Neural cell (in vitro differentiated cells): Measurements from ENCODE around the gene CTXND2.

ENCODE experiments used
- EP300 ChIP-seq: fragments of 450-650 bp; conservative IDR thresholded peaks from 2 replicates; pipeline ENCODE4 v1.6.1; 2014; ENCODE audit warnings: antibody characterized with exemption, mild to moderate bottlenecking, moderate library complexity; ENCODE audit not compliant: poor library complexity, severe bottlenecking
- EZH2 ChIP-seq: fragments of 200-600, 300-800 bp; shearing (Covaris generic), sonication (generic); IDR thresholded peaks from 2 replicates; pipeline ENCODE4 v1.6.1; 2014; ENCODE audit warnings: antibody characterized with exemption, low read length, borderline replicate concordance, mild to moderate bottlenecking; ENCODE audit not compliant: insufficient read depth, poor library complexity, severe bottlenecking
- POLR2AphosphoS5 ChIP-seq: IDR thresholded peaks from 2 replicates; pipeline ENCODE4 v1.6.1; 2012
- RAD21 ChIP-seq: fragments of 450-650 bp; conservative IDR thresholded peaks from 2 replicates; pipeline ENCODE4 v1.6.1; 2014; ENCODE audit warnings: antibody characterized with exemption, mild to moderate bottlenecking, moderate library complexity
- TAF1 ChIP-seq: IDR thresholded peaks from 2 replicates; pipeline ENCODE4 v1.6.1; 2012; ENCODE audit warnings: low read depth
- TF ChIP-seq, protein P1 (sequence below): fragments of 450-650 bp; IDR thresholded peaks from 2 replicates; pipeline ENCODE4 v1.5.1; 2014; ENCODE audit warnings: antibody characterized with exemption, mild to moderate bottlenecking, moderate library complexity; ENCODE audit not compliant: poor library complexity, severe bottlenecking
- TF ChIP-seq, protein P2 (sequence below): IDR thresholded peaks from 2 replicates; pipeline ENCODE4 v1.6.1; 2012; ENCODE audit warnings: borderline replicate concordance

DNA sequence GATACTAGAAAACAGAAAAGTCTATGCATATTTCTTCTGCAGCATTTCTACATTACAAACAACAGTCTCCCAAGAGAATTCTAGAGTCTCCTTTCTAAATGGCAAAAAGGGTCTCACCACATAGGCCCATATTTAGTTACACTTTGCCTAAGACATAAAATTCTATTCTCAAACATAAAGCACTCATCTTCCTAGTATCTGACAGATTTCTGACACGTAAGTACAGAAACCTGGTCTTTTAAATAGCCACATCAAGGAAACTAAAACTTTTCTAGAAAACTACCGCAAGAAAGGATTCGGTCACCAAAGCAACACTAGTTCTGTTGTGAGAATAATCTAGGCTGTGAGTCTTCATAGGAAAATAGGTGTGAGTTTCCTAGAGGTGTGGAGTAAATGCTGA, 45.3 kb upstream of the CTXND2 start:
- TF ChIP-seq, protein P1, sequence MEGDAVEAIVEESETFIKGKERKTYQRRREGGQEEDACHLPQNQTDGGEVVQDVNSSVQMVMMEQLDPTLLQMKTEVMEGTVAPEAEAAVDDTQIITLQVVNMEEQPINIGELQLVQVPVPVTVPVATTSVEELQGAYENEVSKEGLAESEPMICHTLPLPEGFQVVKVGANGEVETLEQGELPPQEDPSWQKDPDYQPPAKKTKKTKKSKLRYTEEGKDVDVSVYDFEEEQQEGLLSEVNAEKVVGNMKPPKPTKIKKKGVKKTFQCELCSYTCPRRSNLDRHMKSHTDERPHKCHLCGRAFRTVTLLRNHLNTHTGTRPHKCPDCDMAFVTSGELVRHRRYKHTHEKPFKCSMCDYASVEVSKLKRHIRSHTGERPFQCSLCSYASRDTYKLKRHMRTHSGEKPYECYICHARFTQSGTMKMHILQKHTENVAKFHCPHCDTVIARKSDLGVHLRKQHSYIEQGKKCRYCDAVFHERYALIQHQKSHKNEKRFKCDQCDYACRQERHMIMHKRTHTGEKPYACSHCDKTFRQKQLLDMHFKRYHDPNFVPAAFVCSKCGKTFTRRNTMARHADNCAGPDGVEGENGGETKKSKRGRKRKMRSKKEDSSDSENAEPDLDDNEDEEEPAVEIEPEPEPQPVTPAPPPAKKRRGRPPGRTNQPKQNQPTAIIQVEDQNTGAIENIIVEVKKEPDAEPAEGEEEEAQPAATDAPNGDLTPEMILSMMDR: no peak
- TF ChIP-seq RAD21: no peak
- no peak for TF ChIP-seq POLR2AphosphoS5
- no peak for TF ChIP-seq EP300
- no peak for TF ChIP-seq EZH2
- no peak for TF ChIP-seq TAF1
- TF ChIP-seq, protein P2, sequence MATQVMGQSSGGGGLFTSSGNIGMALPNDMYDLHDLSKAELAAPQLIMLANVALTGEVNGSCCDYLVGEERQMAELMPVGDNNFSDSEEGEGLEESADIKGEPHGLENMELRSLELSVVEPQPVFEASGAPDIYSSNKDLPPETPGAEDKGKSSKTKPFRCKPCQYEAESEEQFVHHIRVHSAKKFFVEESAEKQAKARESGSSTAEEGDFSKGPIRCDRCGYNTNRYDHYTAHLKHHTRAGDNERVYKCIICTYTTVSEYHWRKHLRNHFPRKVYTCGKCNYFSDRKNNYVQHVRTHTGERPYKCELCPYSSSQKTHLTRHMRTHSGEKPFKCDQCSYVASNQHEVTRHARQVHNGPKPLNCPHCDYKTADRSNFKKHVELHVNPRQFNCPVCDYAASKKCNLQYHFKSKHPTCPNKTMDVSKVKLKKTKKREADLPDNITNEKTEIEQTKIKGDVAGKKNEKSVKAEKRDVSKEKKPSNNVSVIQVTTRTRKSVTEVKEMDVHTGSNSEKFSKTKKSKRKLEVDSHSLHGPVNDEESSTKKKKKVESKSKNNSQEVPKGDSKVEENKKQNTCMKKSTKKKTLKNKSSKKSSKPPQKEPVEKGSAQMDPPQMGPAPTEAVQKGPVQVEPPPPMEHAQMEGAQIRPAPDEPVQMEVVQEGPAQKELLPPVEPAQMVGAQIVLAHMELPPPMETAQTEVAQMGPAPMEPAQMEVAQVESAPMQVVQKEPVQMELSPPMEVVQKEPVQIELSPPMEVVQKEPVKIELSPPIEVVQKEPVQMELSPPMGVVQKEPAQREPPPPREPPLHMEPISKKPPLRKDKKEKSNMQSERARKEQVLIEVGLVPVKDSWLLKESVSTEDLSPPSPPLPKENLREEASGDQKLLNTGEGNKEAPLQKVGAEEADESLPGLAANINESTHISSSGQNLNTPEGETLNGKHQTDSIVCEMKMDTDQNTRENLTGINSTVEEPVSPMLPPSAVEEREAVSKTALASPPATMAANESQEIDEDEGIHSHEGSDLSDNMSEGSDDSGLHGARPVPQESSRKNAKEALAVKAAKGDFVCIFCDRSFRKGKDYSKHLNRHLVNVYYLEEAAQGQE: no peak
